Central memory CD4-positive, alpha-beta T cell (primary cell): Measurements from ENCODE around the gene AKTIP.

Experiments used
- DNase-seq: peaks from one replicate; pipeline ENCODE4 v3.0.0; 2022

Gene AKTIP

GRCh38 chr16:53476867-53477266 is 26.1 kb downstream of the AKTIP start:
- no peak for DNase-seq

- no peak for DNase-seq
Observed at GRCh38 chr16:53465606-53466280, 37.3 kb downstream of the AKTIP start.

- no peak for DNase-seq
Observed at GRCh38 chr16:53458635-53459034, 44.4 kb downstream of the AKTIP start.

- peak; percentile 91 for DNase-seq
Observed at GRCh38 chr16:53457670-53458069, 45.3 kb downstream of the AKTIP start.

- peak; percentile 86 for DNase-seq
Observed at GRCh38 chr16:53456625-53457024, 46.4 kb downstream of the AKTIP start.

GRCh38 chr16:53453928-53454327 is 49.1 kb downstream of the AKTIP start:
- DNase-seq, result peak; percentile 21

- DNase-seq, result no peak
Observed at GRCh38 chr16:53449816-53450517, 53.0 kb downstream of the AKTIP start.

- DNase-seq, result no peak
Observed at GRCh38 chr16:53446090-53446489, 56.9 kb downstream of the AKTIP start.

- no peak for DNase-seq
Observed at GRCh38 chr16:53445534-53445933, 57.5 kb downstream of the AKTIP start.
